Stimulated activated CD4-positive, alpha-beta T cell treated with anti-CD3 and anti-CD28 coated beads, Interleukin-4, amount 100 ng/mL, for 4 hours (primary cell): ENCODE data around the gene SOX4.
"Not testable (repeated sequence)": the region's sequence is repeated elsewhere in the genome, so short reads cannot be mapped to it uniquely, and the experiment has no call there.

Experiments
- DNase-seq, 2 experiments: peaks; one replicate each; pipeline ENCODE4 v3.0.0-alpha.2; 2020

Gene SOX4

DNA sequence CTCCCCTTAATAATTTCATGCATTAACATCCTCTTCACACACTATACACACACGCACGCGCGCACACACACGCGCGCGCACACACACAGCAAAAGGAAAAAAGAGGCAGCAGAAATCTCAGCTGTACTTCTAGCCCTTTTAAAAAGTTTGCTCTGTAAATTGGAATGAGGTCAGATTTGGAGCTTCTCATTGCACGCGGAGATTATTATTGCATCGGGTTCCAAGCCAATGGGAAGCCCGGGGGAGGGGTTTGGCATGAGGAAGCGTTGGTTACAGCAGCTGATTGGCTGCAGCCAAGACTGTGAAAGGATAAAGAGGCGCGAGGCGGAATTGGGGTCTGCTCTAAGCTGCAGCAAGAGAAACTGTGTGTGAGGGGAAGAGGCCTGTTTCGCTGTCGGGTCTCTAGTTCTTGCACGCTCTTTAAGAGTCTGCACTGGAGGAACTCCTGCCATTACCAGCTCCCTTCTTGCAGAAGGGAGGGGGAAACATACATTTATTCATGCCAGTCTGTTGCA, at the start of gene SOX4:
TSS of gene SOX4 (plus strand) at position 340 of the 515 bp plus-strand sequence. CDS start 784 bp downstream, outside the sequence.
- peak; percentile 45 to 53 for DNase-seq

DNA sequence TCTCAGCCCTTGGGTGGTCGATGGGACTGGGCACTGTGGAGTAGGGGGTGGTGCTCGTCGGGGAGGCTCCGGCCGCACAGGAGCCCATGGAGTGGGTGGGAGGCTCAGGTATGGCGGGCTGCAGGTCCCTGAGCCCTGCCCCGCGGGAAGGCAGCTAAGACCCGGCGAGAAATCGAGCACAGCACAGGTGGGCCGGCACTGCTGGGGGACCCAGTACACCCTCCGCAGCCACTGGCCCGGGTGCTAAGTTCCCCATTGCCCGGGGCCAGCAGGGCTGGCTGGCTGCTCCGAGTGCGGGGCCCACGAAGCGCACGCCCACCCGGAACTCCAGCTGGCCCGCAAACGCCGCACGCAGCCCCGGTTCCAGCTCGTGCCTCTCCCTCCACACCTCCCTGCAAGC, 41.3 kb upstream of the SOX4 start:
- DNase-seq: not testable (repeated sequence)

DNA sequence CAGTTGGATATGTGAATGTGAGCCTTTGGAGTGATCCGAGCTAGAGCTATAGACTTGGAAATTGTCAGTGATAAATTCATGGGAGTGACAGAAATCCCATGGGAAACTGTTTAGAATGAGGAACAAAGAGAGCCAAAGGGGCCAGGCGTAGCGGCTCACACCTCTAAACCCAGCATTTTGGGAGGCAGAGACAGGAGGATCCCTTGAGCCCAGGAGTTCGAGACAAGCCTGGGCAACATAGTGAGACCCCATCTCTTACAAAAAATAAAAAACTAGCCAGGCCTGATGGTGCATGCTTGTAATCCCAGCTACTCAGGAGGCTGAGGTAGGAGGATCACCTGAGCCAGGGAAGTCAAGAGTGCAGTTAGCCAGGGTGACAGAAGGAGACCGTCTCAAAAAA, 39.3 kb upstream of the SOX4 start:
- DNase-seq: no peak

DNA sequence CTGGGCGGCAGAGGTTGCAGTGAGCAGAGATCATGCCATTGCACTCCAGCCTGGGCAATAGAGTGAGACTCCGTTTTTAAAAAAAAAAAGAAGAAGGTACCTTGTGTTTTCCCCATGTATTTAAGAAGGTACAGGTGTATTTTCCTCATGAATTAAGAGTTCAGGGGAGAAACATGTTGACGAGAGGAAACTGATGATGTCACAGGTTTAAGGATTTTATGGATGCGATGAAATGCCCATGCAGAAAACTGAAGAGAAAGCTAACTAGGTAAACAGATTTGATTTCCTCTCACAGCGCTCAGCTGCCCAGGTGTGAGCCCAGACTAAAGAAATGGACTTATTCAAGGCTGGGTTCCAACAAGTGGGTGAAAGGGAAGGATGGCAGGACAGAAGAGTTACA, 38.4 kb upstream of the SOX4 start:
- DNase-seq: no peak

DNA sequence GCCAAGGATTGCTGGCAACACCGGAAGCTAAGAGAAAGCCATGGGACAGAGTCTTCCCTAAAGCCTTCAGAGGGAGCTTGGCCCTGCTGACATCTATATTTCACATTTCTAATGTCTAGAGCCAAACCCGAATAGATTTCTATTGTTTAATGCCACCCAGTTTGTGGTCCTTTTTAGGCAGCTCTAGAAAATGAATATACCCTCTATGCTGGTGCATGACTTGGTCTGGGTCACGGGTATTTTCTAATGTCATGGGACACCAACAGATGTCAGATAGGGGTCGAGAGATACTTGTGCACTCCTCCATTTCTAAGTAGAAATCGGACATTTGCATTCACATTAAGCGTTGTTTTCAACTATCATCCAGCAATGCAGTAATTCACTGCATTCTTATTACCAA, 37.0 kb upstream of the SOX4 start:
- no peak for DNase-seq

GRCh38 chr6:21556968-21557721, 36.4 kb upstream of the SOX4 start:
- DNase-seq: no peak

DNA sequence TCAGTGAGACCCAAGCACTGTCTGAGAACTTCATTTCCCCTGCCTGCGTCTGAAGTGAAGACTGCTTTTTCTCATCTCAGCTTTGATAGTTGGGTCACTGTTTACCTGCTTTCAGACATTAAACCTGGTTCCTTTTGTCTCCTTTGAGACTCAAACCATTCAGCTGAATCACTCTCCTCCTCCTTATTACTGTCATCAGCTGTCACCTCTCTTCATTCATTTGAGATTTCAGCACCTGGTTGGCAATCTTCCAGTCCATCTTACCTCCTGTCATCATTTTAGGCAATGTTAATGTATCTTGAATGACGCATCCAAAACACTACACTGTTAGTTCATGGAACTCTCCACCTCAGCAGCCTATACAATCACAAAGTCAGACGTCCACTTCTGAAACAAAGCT, 34.3 kb upstream of the SOX4 start:
- no peak for DNase-seq

DNA sequence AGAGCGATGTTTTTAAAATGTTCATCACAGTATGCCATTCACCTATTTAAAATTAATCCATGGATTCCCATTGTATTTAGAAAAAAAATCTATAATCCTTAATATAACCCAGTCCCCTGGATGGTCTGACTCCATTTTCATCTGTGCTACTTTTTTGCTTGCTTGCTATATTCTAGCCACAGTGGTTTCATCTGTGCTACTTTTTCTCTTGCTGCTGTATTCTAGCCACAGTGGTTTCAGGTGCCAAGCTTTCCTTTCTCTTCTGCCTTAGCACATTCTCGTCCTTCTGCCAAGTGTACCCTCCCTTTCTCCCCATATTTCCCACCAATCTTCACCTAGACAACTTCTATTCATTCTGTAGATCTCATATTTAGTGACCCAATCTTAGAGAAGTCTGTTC, 33.3 kb upstream of the SOX4 start:
- DNase-seq: no peak

GRCh38 chr6:21565431-21565830, 28.1 kb upstream of the SOX4 start:
- no peak for DNase-seq

GRCh38 chr6:21578523-21578922, 15.0 kb upstream of the SOX4 start:
- no peak for DNase-seq

GRCh38 chr6:21582651-21583050, 10.9 kb upstream of the SOX4 start:
- DNase-seq: no peak

DNA sequence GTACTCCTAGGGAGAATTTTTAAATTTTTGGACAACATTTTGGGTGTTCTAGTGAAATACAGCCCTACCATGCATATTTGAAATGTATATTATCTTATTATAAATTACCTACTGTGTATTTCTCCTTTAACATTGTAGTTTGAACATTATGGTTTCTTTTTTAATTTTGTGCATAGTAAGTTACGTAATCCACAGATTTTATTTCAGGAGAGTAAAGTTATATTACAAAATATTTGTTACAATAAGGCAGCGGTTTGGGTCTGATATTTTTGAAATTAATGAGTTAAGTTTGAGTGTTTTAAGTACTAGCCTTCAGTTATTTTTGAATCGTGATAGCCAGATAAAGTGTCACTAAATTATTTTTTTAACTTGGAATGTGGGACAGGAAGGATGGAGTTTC, 7.3 kb upstream of the SOX4 start:
- DNase-seq: no peak

- DNase-seq: no peak
Observed at GRCh38 chr6:21586740-21587178, 6.8 kb upstream of the SOX4 start.

- DNase-seq: no peak
Observed at GRCh38 chr6:21587179-21587960, 6.2 kb upstream of the SOX4 start.

DNA sequence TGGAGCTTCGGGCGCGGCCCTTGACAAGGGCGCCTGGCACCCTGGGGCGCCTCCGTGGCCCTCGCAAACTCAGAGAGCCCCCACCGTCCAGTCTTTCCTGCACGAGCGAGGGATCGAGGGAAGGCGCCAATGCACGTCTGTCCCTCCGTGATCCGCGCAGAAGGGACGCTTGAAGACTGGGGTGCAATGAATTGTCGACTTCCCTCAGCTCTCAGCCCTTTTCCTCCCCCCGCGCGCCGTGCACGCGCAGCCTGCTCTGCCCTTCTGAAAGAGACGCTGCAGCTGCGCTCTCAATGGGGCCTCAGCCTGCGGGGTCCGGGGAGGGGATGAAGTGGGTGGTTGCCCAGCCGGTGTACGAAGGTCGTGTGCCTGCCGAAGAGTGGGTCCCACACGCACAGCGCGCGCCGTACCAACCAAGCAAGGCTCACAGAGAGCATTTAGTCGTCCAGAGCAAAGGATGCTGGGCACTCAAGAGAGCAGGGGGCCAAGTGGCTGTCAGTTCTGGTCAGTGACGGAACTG, 5.5 kb upstream of the SOX4 start:
- DNase-seq: peak in 1 of 2 experiments; percentile 14

DNA sequence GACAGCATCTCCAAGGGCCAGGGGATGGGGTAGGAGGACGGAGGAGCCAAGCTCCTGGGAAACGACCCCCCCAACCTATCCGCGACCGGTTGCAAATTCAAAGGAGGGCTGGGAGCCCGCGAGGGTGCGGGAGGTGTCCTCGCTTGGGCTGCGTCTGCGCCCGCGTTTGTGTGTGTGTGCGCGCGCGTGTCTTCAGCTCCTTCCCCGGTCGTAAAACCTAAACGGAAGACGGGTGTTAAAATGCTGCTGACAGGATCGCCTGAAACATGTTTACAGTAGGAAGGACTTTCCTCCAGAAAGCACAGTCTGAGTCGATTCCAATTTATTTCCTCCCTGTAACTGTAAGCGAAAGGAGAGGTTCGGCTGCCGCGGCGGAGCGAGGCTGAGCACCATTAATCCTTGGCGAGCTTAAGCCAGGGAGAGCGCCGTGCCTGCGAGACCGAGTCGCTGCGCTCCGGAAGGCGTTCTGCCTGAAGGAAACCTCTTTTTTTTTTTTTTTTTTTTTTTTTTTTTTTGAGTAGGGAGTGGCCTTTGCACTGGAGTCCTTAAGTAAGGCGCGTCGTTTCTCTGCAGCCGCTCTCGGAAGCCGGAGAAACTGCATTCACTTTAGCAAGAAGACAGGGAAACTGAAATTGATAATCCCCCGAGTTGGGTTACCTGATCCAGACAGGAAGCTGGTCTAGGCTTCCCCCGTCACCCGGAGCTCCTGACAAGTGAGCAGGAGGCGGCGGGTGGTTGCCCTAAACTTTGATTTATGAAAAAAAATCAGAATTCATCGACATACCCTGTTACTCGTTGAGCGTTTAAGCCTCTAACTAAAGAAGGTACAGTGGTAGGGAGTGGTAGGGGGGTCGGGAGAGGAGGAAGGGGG, 4.8 kb upstream of the SOX4 start:
- peak in 1 of 2 experiments; percentile 18 for DNase-seq

GRCh38 chr6:21589352-21590345, 3.9 kb upstream of the SOX4 start:
- peak; percentile 63 to 78 for DNase-seq

- no peak for DNase-seq
Observed at GRCh38 chr6:21590346-21590745, 3.2 kb upstream of the SOX4 start.

DNA sequence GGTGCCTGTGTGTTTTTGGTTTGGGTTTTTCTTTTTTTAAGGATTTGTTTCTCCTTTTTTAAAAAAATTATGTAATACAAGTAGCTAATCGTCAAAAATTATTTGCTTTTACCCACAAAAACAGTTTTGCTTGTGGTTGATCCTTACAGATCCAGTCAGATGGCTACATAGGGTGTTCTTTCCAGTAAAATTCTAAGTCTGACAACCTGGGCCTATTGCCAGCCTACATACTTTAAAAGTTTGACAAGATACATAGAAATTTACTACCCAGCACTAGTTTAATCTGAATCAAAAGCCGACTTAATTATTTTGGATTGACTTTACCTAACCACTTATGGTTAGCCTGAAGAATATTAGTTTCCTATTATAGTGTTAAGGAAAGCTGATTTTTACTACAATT, 2.1 kb upstream of the SOX4 start:
- DNase-seq: no peak

DNA sequence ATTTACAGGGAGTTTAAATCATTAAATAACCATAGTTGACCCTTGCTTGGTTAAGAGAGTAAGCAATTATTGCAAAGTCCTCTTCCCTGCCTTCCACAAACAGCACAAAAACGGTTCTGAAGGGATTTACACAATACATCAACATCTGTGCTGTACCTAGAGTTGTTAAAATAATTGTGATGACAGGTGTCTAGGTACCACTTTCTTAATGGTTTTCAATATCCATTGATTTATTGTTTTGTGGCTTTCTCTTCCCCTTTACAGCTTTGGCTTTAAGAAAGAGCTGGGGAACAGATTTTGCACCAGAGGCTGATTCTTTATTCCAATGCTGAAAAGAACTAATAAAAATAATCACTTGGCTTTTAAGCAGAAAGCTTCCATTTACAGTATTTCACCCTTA, 598 bp upstream of the SOX4 start:
- DNase-seq: no peak

- DNase-seq: no peak
Observed at GRCh38 chr6:21593927-21594415, 420 bp downstream of the SOX4 start.
